Adrenal gland (tissue), 12 donors: ENCODE data around the gene LAPTM5. TPM values are rescaled to one million over a fixed set of nuclear protein-coding genes. Genes with fewer than 3 reads are reported as not detected.

Experiments used
- DNase-seq, 7 donors: peaks; one replicate each; pipeline ENCODE4 v3.0.0-alpha.2; 2019 to 2020
- H3K27ac ChIP-seq, 5 donors: fragments of 200-600 bp; sonication (generic) in 4 of 5; 1 replicate in 3 of 5; 2 replicates in 2 of 5; pipeline versions ENCODE4 v1.5.1 to v1.8.0; 2016 to 2020; ENCODE audit warnings: mild to moderate bottlenecking in 1 of 5
- H3K27me3 ChIP-seq: fragments of 200-600 bp; 2 replicates; pipeline ENCODE4 v1.8.0; 2021
- H3K36me3 ChIP-seq, 2 donors: fragments of 200-600 bp; replicated peaks in 1 of 2; 1 replicate in 1 of 2; 2 replicates in 1 of 2; pipeline versions ENCODE4 v1.5.1 to v1.8.0; 2018 to 2022
- H3K4me1 ChIP-seq, 2 donors: fragments of 200-600 bp; replicated peaks in 1 of 2; 1 replicate in 1 of 2; 2 replicates in 1 of 2; pipeline versions ENCODE4 v1.5.1 to v1.8.0; 2018 to 2021
- H3K4me3 ChIP-seq, 4 donors: fragments of 200-600 bp; sonication (generic) in 3 of 4; one replicate each; pipeline ENCODE4 v1.5.1; 2016 to 2018
- H3K9me3 ChIP-seq, 3 donors: fragments of 200-600 bp; sonication (generic) in 1 of 3; replicated peaks in 1 of 3; 1 replicate in 2 of 3; 2 replicates in 1 of 3; pipeline versions ENCODE4 v1.5.1 to v1.8.0; 2016 to 2021
- POLR2A ChIP-seq, 2 donors: fragments of 450-650 bp; IDR thresholded peaks; one replicate each; pipeline ENCODE4 v1.6.1; 2017; ENCODE audit warnings: antibody characterized with exemption in 2 of 2, mild to moderate bottlenecking in 2 of 2, moderate library complexity in 1 of 2
- WGBS, 4 donors: extraction: QIAGEN DNeasy Blood & Tissue Kit in 2 of 4; methylation state at CpG; one replicate each; pipeline versions ENCODE4 v1.1.5 to v1.1.7; 2013 to 2017; 5-methylcytosine and 5-hydroxymethylcytosine counted together
- intact Hi-C, 2 donors: fragments of 100-400 bp; cut with DNase I; formaldehyde crosslinking; loops; one replicate each; pipeline versions ENCODE4 v1.14.1 to v1.15.0; 2022 to 2023
- polyA plus RNA-seq, 3 donors: library from polyadenylated mRNA; stranded (reverse); fragments of 200-250 nt in 2 of 3; fragments of 350-450 nt in 1 of 3; fragmentation: Illumina TruSeq in 1 of 3; extraction: RNeasy Lipid Tissue Mini Kit (QIAGEN cat#74804) in 1 of 3; gene quantifications; one replicate each; pipeline ENCODE4 v1.2.3, GENCODE V29; 2013 to 2014
- total RNA-seq, 9 donors: library from RNA; depleted of rRNA in 4 of 9; stranded (reverse); fragments of >200 nt in 4 of 9; fragments of 120-200 nt in 1 of 9; fragmentation: NEBNext Ultra II Directional in 1 of 9; extraction: Animal tissue kit (Norgen Biotek cat#: 25700) in 1 of 9; gene quantifications; one replicate each; pipeline versions ENCODE4 v1.1.0 to v1.2.4, GENCODE V29; 2013 to 2023
- TF ChIP-seq, protein P1 (sequence below), 6 experiments: fragments of 450-650 bp in 4 of 6; fragments of 200-600 bp in 2 of 6; sonication (generic) in 1 of 6; IDR thresholded peaks; 1 replicate in 5 of 6; 2 replicates in 1 of 6; pipeline versions ENCODE4 v1.5.1 to v1.8.0; 2016 to 2021; ENCODE audit warnings: antibody characterized with exemption in 6 of 6, mild to moderate bottlenecking in 2 of 6, moderate library complexity in 1 of 6
- donor health status: healthy with polysubstance abuse.
- donor health status: Bipolar disorder and iron deficiency.
- donor health status: DM: yes; HTN: yes; CAD: no.
- donor health status: DM: no; HTN: no; CAD: no.
- donor health status: DM: no; HTN: no; CAD: no.
- donor health status: DM: yes; HTN: yes; CAD: no.

LAPTM5 gene
- total and polyA plus RNA-seq, 12 donors: 7.8 to 177 (median 109) TPM

DNA sequence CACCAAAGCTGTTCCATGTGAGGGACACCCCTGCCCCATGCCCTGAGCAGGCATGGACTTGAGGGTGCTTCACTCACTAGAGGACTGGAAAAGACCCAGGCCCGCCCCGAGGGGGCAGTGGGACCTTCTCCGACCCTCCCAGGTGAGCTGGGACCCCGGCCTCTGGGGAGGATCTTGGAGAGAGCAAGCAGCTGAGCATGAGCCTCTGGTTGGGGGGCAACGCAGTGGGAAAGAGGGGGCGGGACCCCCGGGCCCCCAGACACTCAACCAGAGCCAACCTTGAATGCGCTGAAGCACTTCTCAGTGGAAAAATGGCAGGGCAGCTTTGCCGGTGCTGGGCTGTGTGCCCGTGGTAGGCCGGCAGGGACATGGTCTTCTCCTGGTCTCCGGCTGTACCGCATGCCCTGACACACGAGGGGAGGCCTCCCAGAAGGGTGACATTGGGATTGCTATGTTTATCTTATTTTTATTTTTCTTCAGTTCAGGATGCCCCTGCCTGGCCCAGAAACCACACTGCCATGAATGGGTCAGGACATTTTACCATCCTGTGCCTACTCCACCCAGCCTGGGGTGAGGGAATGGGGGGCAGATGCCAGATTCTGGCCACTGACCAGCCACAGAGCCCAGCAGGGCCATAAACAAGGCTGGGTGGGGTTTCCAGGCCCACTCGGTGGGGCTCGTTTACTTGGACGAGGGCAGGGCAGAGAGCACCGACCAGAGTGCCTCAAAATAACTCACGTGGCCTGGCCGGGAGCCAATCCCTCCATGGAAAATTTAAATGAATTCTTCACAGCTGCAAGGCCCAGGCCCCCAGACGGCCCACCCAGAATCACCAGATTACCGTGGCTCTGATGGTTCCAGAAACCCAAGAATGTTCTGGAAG lies 17.2 kb upstream of the LAPTM5 start:
- TF ChIP-seq POLR2A (IDR thresholded peaks at IDR 0.05): no peak
- TF ChIP-seq, protein P1, sequence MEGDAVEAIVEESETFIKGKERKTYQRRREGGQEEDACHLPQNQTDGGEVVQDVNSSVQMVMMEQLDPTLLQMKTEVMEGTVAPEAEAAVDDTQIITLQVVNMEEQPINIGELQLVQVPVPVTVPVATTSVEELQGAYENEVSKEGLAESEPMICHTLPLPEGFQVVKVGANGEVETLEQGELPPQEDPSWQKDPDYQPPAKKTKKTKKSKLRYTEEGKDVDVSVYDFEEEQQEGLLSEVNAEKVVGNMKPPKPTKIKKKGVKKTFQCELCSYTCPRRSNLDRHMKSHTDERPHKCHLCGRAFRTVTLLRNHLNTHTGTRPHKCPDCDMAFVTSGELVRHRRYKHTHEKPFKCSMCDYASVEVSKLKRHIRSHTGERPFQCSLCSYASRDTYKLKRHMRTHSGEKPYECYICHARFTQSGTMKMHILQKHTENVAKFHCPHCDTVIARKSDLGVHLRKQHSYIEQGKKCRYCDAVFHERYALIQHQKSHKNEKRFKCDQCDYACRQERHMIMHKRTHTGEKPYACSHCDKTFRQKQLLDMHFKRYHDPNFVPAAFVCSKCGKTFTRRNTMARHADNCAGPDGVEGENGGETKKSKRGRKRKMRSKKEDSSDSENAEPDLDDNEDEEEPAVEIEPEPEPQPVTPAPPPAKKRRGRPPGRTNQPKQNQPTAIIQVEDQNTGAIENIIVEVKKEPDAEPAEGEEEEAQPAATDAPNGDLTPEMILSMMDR (IDR thresholded peaks at IDR 0.05): no peak
- no peaks in the 10 kb centered on the region for H3K36me3 ChIP-seq
- no peaks in the 10 kb centered on the region for H3K9me3 ChIP-seq
- WGBS, 4 donors: 77 to 89% (median 80%) methylated on average over 11 to 22 of the region's 22 CpGs
- H3K27me3 ChIP-seq: no peaks in the 10 kb centered on the region
- H3K4me1 ChIP-seq: no peaks in the 10 kb centered on the region
- intact Hi-C loops: loop anchor here in 1 of 2 donors (5.0 kb wide), 1 partner anchor 52 kb away; the partner anchor contains the start of gene MATN1
- H3K4me3 ChIP-seq: no peak overlapping the region
- H3K27ac ChIP-seq: no peak overlapping the region
- no peak for DNase-seq

DNA sequence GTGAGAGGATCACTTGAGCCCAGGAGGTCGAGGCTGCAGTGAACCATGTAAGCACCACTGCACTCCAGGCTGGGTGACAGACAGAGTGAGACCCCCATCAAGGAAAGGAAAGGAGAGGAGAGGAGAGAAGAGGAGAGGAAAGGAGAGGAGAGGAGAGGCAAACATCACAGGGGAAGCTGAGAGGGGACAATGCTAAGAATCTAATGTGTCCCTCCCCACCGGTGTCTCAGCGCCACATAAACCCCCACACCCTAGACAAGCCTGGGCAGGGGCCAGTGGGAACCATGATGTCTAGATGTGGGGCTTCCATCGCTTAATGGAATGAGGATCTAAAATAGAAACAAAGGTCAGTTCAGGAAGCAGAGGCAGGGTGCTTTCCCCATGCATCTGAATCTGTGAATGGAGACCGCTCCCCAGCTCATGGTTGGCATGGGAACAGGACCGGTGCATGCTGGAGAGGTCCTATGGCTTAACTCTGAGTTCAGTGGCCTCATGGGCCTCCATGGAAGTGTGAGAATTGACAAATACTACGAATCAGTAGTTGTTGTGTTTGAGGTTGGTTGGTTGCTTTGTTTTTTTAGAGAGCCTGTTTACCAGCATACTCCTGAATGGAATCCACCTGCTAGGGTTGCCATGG lies 16.3 kb upstream of the LAPTM5 start:
- intact Hi-C loops: no loop called here
- Histone ChIP-seq H3K36me3 (no peaks in the 10 kb centered on the region), H3K4me1 (no peaks in the 10 kb centered on the region), H3K27ac (no peak overlapping the region), H3K4me3 (no peak overlapping the region), H3K9me3 (no peaks in the 10 kb centered on the region), H3K27me3 (no peaks in the 10 kb centered on the region)
- TF ChIP-seq, protein P1 (IDR thresholded peaks at IDR 0.05): no peak
- TF ChIP-seq POLR2A (IDR thresholded peaks at IDR 0.05): no peak
- WGBS, 4 donors: 69 to 83% (median 78%) methylated on average over 7 of the region's 7 CpGs
- no peak for DNase-seq

DNA sequence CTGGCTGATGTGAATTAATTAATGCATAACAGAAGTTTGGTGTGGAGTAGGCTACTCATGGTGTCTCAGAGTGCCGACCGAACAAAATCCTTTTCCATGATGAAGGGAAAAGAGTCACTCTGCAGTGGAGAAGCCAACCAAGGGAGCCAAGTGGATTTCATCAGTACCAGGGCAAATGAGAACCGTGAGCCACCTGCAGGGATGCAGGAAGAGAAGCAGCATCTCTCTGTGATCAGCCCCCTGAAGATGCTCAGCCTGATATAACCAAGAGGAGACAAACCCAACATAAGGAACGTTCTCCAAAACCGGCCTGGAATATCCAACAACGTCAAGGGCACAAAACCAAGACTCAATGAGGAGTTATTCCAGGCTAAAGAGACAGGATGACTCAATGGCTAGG lies 13.4 kb upstream of the LAPTM5 start:
- no peaks in the 10 kb centered on the region for H3K9me3 ChIP-seq
- H3K27ac ChIP-seq: no peak overlapping the region
- WGBS, 4 donors: 88 to 94% (median 89%) methylated on average over 6 of the region's 6 CpGs
- no peaks in the 10 kb centered on the region for H3K27me3 ChIP-seq
- no peaks in the 10 kb centered on the region for H3K4me1 ChIP-seq
- no peaks in the 10 kb centered on the region for H3K36me3 ChIP-seq
- intact Hi-C loops: no loop called here
- TF ChIP-seq, protein P1 (IDR thresholded peaks at IDR 0.05): no peak
- no peak for TF ChIP-seq POLR2A (IDR thresholded peaks at IDR 0.05)
- H3K4me3 ChIP-seq: no peak overlapping the region
- DNase-seq: no peak

DNA sequence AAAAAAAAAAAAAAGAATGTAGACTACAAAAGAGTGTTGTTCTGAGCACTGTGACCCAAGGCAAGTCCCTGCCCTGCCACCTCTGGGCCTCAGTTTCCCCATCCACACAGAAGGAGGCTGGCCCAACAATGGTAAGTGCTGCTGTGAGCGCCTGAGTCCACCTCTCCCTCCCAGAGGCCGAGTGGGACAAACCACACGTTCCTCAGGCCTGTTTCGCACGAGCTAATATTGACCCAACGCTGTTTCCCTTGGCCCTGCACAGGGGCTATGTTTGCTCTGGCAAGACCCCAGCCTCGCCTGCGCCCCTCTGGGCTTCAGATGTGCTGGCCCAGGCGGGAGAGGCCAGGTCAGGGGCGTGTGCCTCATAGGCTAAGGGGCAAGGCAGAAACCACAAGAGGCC lies 12.6 kb upstream of the LAPTM5 start:
- Histone ChIP-seq H3K4me1 (no peaks in the 10 kb centered on the region), H3K36me3 (no peaks in the 10 kb centered on the region), H3K27ac (no peak overlapping the region), H3K27me3 (no peaks in the 10 kb centered on the region), H3K9me3 (no peaks in the 10 kb centered on the region), H3K4me3 (no peak overlapping the region)
- WGBS, 4 donors: 77 to 96% (median 83%) methylated on average over 4 to 10 of the region's 10 CpGs
- TF ChIP-seq, protein P1 (IDR thresholded peaks at IDR 0.05): no peak
- TF ChIP-seq POLR2A (IDR thresholded peaks at IDR 0.05): no peak
- no peak for DNase-seq
- intact Hi-C loops: no loop called here
